NCI-H526 (cell line): ENCODE data around the gene C19orf18.

Source experiments
- DNase-seq, 2 experiments: peaks; one replicate each; lab custom pipeline; 2025; lab: John Stamatoyannopoulos, UW

C19orf18 gene

GRCh38 chr19:57947419-57948134, 26.8 kb downstream of the C19orf18 start, which contains the start of gene ZNF256:
TSS of gene ZNF256 (minus strand) at chr19:57947706. CDS start at chr19:57947474, 232 bp downstream.
- DNase-seq, result peak; percentile 96 to 99

- DNase-seq, result peak in 1 of 2 experiments; percentile 23
Measured at GRCh38 chr19:57947088-57947418, 27.3 kb downstream of the C19orf18 start.

GRCh38 chr19:57946316-57946715, 28.0 kb downstream of the C19orf18 start:
- no peak for DNase-seq

GRCh38 chr19:57941593-57941992, 32.7 kb downstream of the C19orf18 start:
- no peak for DNase-seq

- DNase-seq, result no peak
Measured at GRCh38 chr19:57935731-57936130, 38.6 kb downstream of the C19orf18 start.

- no peak for DNase-seq
Measured at GRCh38 chr19:57934820-57935665, 39.3 kb downstream of the C19orf18 start, which contains the start of gene ZNF418. TSS of gene ZNF418 (minus strand) at chr19:57935402. CDS start at chr19:57933822, 1,580 bp downstream.

GRCh38 chr19:57927587-57927986, 46.7 kb downstream of the C19orf18 start:
- no peak for DNase-seq

- peak; percentile 94 to 97 for DNase-seq
Measured at GRCh38 chr19:57916168-57916995, 58.0 kb downstream of the C19orf18 start, which contains the start of gene ZNF417. TSS of gene ZNF417 (minus strand) at chr19:57916592. CDS start at chr19:57916411, 181 bp downstream.

GRCh38 chr19:57914531-57914930, 59.8 kb downstream of the C19orf18 start:
- no peak for DNase-seq
